Upper lobe of left lung (tissue), 6 donors: Measurements from ENCODE around the gene KLHL26. TPM values are rescaled to one million over a fixed set of nuclear protein-coding genes. Genes with fewer than 3 reads are reported as not detected.

Experiments used
- ATAC-seq, 2 donors: fragments of 200-7000 bp; cut with Tn5 transposase; one replicate each; pipeline ENCODE4 v1.9.1; 2022; ENCODE audit warnings: mild to moderate bottlenecking in 2 of 2, moderate library complexity in 2 of 2; ENCODE audit not compliant: low FRiP score in 2 of 2
- DNase-seq, 2 donors: peaks; one replicate each; pipeline ENCODE4 v3.0.0-alpha.2; 2019 to 2020
- H3K27ac ChIP-seq, 4 donors: fragments of 200-600 bp; sonication (generic); one replicate each; pipeline ENCODE4 v1.5.1; 2016 to 2019
- H3K27me3 ChIP-seq, 4 donors: fragments of 200-600 bp; sonication (generic); one replicate each; pipeline ENCODE4 v1.5.1; 2017 to 2019
- H3K36me3 ChIP-seq, 4 donors: fragments of 200-600 bp; sonication (generic); one replicate each; pipeline ENCODE4 v1.5.1; 2016 to 2019
- H3K4me1 ChIP-seq, 4 donors: fragments of 200-600 bp; sonication (generic); one replicate each; pipeline ENCODE4 v1.5.1; 2018 to 2019
- H3K4me3 ChIP-seq, 4 donors: fragments of 200-600 bp; sonication (generic); one replicate each; pipeline ENCODE4 v1.5.1; 2017 to 2019; ENCODE audit warnings: mild to moderate bottlenecking in 2 of 4, moderate library complexity in 1 of 4
- H3K9me3 ChIP-seq, 4 donors: fragments of 200-600 bp; sonication (generic); one replicate each; pipeline ENCODE4 v1.5.1; 2018 to 2019
- EP300 ChIP-seq, 4 donors: sonication (generic); formaldehyde crosslinking; IDR thresholded peaks; one replicate each; pipeline ENCODE4 v1.5.1; 2017; ENCODE audit warnings: antibody characterized with exemption in 4 of 4, control low read depth in 2 of 4
- POLR2A ChIP-seq, 4 donors: fragments of 450-650 bp; IDR thresholded peaks; one replicate each; pipeline ENCODE4 v1.5.1; 2016 to 2017; ENCODE audit warnings: antibody characterized with exemption in 4 of 4, mild to moderate bottlenecking in 2 of 4
- POLR2AphosphoS5 ChIP-seq, 2 donors: sonication (generic); formaldehyde crosslinking; IDR thresholded peaks; one replicate each; pipeline ENCODE4 v1.5.1; 2017; ENCODE audit warnings: antibody characterized with exemption in 2 of 2
- WGBS, 2 donors: methylation state at CpG; one replicate each; pipeline ENCODE4 v1.1.5; 2017 to 2018; 5-methylcytosine and 5-hydroxymethylcytosine counted together
- total RNA-seq, 6 donors: library from RNA; depleted of rRNA in 4 of 6; stranded (reverse); fragments of >200 nt in 4 of 6; gene quantifications; one replicate each; pipeline versions ENCODE4 v1.1.0 to v1.2.1, GENCODE V29; 2016 to 2021
- TF ChIP-seq, protein P1 (sequence below), 6 experiments: fragments of 450-650 bp in 4 of 6; fragments of 200-600 bp in 2 of 6; sonication (generic) in 2 of 6; IDR thresholded peaks; one replicate each; pipeline ENCODE4 v1.5.1; 2016 to 2019; ENCODE audit warnings: antibody characterized with exemption in 6 of 6
- donor health status: DM: no; HTN: no; CAD: no; lungs with moderate emphysema.
- donor health status: DM: no; HTN: yes; CAD: no; lungs with severe emphysema.

KLHL26 gene
- total RNA-seq, 6 donors from 2014 or later = 8.1 to 16.1 (median 12.1) TPM

GRCh38 chr19:18685597-18686190 is 48.9 kb downstream of the KLHL26 start:
- Histone ChIP-seq H3K9me3 (no peaks in the 10 kb centered on the region), H3K4me1 (peaks cover 8 to 19% (median 15%) of the 10 kb centered on the region in 4 donors), H3K27me3 (no peaks in the 10 kb centered on the region), H3K36me3 (no peaks in the 10 kb centered on the region), H3K4me3 (no peak overlapping the region), H3K27ac (no peak overlapping the region)
- TF ChIP-seq POLR2A (IDR thresholded peaks at IDR 0.05) (no peak), EP300 (IDR thresholded peaks at IDR 0.05) (no peak), POLR2AphosphoS5 (IDR thresholded peaks at IDR 0.05) (no peak)
- TF ChIP-seq, protein P1, sequence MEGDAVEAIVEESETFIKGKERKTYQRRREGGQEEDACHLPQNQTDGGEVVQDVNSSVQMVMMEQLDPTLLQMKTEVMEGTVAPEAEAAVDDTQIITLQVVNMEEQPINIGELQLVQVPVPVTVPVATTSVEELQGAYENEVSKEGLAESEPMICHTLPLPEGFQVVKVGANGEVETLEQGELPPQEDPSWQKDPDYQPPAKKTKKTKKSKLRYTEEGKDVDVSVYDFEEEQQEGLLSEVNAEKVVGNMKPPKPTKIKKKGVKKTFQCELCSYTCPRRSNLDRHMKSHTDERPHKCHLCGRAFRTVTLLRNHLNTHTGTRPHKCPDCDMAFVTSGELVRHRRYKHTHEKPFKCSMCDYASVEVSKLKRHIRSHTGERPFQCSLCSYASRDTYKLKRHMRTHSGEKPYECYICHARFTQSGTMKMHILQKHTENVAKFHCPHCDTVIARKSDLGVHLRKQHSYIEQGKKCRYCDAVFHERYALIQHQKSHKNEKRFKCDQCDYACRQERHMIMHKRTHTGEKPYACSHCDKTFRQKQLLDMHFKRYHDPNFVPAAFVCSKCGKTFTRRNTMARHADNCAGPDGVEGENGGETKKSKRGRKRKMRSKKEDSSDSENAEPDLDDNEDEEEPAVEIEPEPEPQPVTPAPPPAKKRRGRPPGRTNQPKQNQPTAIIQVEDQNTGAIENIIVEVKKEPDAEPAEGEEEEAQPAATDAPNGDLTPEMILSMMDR (IDR thresholded peaks at IDR 0.05) = no peak
- ATAC-seq = no peak
- 73 to 74% methylated on average over 5 of the region's 5 CpGs for WGBS, 2 donors
- DNase-seq = no peak

- H3K4me1 ChIP-seq = peaks cover 8 to 15% (median 12%) of the 10 kb centered on the region in 4 donors
- no peaks in the 10 kb centered on the region for H3K27me3 ChIP-seq
- DNase-seq (no peak), ATAC-seq (no peak)
- TF ChIP-seq, protein P1 (IDR thresholded peaks at IDR 0.05) = no peak
- no peak for TF ChIP-seq EP300 (IDR thresholded peaks at IDR 0.05)
- TF ChIP-seq POLR2AphosphoS5 (IDR thresholded peaks at IDR 0.05) = no peak
- TF ChIP-seq POLR2A (IDR thresholded peaks at IDR 0.05) = no peak
- H3K4me3 ChIP-seq = no peak overlapping the region
- H3K36me3 ChIP-seq = no peaks in the 10 kb centered on the region
- WGBS, 2 donors = 86 to 95% methylated on average over 7 to 16 of the region's 16 CpGs
- H3K9me3 ChIP-seq = no peaks in the 10 kb centered on the region
- H3K27ac ChIP-seq = no peak overlapping the region
Observed at GRCh38 chr19:18687740-18688465, 51.1 kb downstream of the KLHL26 start.

- 90 to 95% methylated on average over 4 to 12 of the region's 12 CpGs for WGBS, 2 donors
- Histone ChIP-seq H3K36me3 (no peaks in the 10 kb centered on the region), H3K27ac (no peak overlapping the region), H3K9me3 (no peaks in the 10 kb centered on the region), H3K4me3 (no peak overlapping the region), H3K4me1 (peaks cover 11 to 16% (median 14%) of the 10 kb centered on the region in 4 donors), H3K27me3 (no peaks in the 10 kb centered on the region)
- DNase-seq (no peak), ATAC-seq (no peak)
- TF ChIP-seq POLR2AphosphoS5 (IDR thresholded peaks at IDR 0.05) = no peak
- TF ChIP-seq, protein P1 (IDR thresholded peaks at IDR 0.05) = no peak
- TF ChIP-seq EP300 (IDR thresholded peaks at IDR 0.05) = no peak
- TF ChIP-seq POLR2A (IDR thresholded peaks at IDR 0.05) = no peak
Observed at GRCh38 chr19:18696023-18696422, 59.2 kb downstream of the KLHL26 start.

DNA sequence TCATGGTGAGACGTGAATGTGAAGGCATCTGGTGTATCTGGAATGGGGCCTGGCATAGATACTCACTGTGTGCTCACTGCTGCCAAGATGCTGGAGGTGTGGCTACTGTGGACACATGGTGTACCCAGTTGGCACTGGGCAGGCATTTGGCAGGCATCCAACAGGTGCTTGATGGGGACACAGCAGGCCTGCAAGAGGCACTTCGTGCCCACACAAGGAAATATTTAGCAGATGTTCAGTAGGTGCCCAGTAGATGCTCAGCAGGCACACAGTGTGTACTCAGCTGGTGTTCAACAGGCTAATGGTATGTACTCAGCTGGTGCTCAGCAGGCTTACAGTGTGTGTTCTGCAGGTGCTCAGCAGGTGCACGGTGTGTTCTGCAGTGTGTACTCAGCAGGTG is 60.9 kb downstream of the KLHL26 start:
- TF ChIP-seq EP300 (IDR thresholded peaks at IDR 0.05) = no peak
- TF ChIP-seq, protein P1 (IDR thresholded peaks at IDR 0.05) = no peak
- TF ChIP-seq POLR2AphosphoS5 (IDR thresholded peaks at IDR 0.05) = peak in 1 of 2 donors; percentile 19
- TF ChIP-seq POLR2A (IDR thresholded peaks at IDR 0.05) = no peak
- Histone ChIP-seq H3K36me3 (no peaks in the 10 kb centered on the region), H3K4me1 (peaks cover 15 to 22% (median 20%) of the 10 kb centered on the region in 4 donors), H3K9me3 (no peaks in the 10 kb centered on the region), H3K27ac (no peak overlapping the region), H3K27me3 (no peaks in the 10 kb centered on the region), H3K4me3 (no peak overlapping the region)
- 57 to 72% methylated on average over 2 to 3 of the region's 3 CpGs for WGBS, 2 donors
- DNase-seq (peak in 1 of 2 donors; percentile 62), ATAC-seq (peak in 1 of 2 donors; percentile 23)
